ENCODE results near the gene HTR3D. TPM values are rescaled to one million over a fixed set of nuclear protein-coding genes. Genes with fewer than 3 reads are reported as not detected.
"Not testable (repeated sequence)": the region's sequence is repeated elsewhere in the genome, so short reads cannot be mapped to it uniquely, and the experiment has no call there.

HTR3D gene
- total and polyA plus RNA-seq, 2 donors from 2014 or later, result not detected

DNA sequence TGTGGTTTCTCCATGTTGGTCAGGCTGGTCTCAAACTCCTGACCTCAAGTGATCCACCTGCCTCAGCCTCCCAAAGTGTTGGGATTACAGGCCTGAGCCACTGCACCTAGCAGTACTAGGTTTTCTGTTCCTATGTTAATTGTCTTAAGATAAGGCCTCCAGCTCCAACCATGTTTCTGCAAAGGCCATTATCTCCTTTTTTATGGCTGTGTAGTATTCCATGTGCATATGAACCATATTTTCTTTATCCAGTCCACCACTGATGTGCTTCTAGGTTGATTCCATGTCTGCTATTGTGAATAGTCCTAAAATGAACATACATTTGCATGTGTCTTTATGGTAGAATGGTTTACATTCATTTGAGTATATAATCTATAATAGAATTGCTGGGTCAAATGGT is 31.1 kb downstream of the HTR3D start:
- TF ChIP-seq CTCF (IDR thresholded peaks at IDR 0.05; ENCODE audit: borderline replicate concordance, extremely low read depth, insufficient read depth), result no peak
- DNase-seq, result no peak
- no peaks in the 10 kb centered on the region for H3K36me3 ChIP-seq (ENCODE audit: control insufficient read depth in 2 of 3, insufficient read depth in 3 of 3, low read length in 3 of 3)
- intact Hi-C loops (cut with DNase I), result no loop called here
- H3K4me1 ChIP-seq (ENCODE audit: control insufficient read depth in 2 of 3, insufficient read depth in 2 of 3, low read depth in 1 of 3, low read length in 3 of 3), result no peaks in the 10 kb centered on the region
- no peak for FAIRE-seq
- no peak overlapping the region for H3K9ac ChIP-seq (ENCODE audit: low read length in 3 of 3)
- no peaks in the 10 kb centered on the region for H3K9me3 ChIP-seq (ENCODE audit: control insufficient read depth in 2 of 3, insufficient read depth in 1 of 3, low read length in 3 of 3)
- H3K27ac ChIP-seq (ENCODE audit: low read depth in 2 of 2, low read length in 2 of 2), result no peak overlapping the region
- H3K27me3 ChIP-seq (ENCODE audit: control insufficient read depth, insufficient read depth, low read length), result no peaks in the 10 kb centered on the region
- H3K4me3 ChIP-seq (ENCODE audit: low read length in 3 of 3), result no peak overlapping the region

GRCh38 chr3:184066211-184066610 is 34.7 kb downstream of the HTR3D start:
- Histone ChIP-seq H3K4me3 (ENCODE audit: low read length in 3 of 3) (no peak overlapping the region), H3K9me3 (ENCODE audit: control insufficient read depth in 2 of 3, insufficient read depth in 1 of 3, low read length in 3 of 3) (no peaks in the 10 kb centered on the region), H3K36me3 (ENCODE audit: control insufficient read depth in 2 of 3, insufficient read depth in 3 of 3, low read length in 3 of 3) (no peaks in the 10 kb centered on the region), H3K4me1 (ENCODE audit: control insufficient read depth in 2 of 3, insufficient read depth in 2 of 3, low read depth in 1 of 3, low read length in 3 of 3) (no peaks in the 10 kb centered on the region), H3K27ac (ENCODE audit: low read depth in 2 of 2, low read length in 2 of 2) (no peak overlapping the region), H3K9ac (ENCODE audit: low read length in 3 of 3) (no peak overlapping the region), H3K27me3 (ENCODE audit: control insufficient read depth, insufficient read depth, low read length) (no peaks in the 10 kb centered on the region)
- no peak for DNase-seq
- no peak for TF ChIP-seq CTCF (IDR thresholded peaks at IDR 0.05; ENCODE audit: borderline replicate concordance, extremely low read depth, insufficient read depth)
- intact Hi-C loops (cut with DNase I), result no loop called here
- no peak for FAIRE-seq

DNA sequence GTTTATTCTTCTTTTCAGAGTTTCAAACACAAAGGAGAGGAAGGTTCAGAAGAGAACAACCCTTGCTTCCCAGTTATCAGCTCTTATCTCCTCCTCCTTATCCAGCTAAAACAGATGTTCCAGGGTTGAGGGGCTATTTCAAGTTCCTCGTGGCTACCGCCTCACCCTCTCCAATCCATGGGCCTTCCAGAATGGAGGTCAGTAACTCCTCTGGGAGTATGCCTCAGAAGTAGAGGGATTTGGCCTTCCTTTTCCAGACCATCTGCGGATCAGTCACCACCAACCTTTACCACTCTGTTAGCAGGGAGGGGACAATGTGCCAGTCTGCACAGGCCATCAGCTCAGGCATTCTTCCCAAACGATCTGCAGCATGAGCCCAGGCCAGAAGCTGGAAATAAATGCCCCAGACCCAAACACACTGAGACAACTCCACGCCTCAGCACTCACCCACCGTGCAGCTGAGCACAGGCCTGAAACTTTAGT is 36.1 kb downstream of the HTR3D start:
- Histone ChIP-seq H3K4me3 (ENCODE audit: low read length in 3 of 3) (no peak overlapping the region), H3K27ac (ENCODE audit: low read depth in 2 of 2, low read length in 2 of 2) (no peak overlapping the region), H3K9me3 (ENCODE audit: control insufficient read depth in 2 of 3, insufficient read depth in 1 of 3, low read length in 3 of 3) (no peaks in the 10 kb centered on the region), H3K9ac (ENCODE audit: low read length in 3 of 3) (no peak overlapping the region), H3K27me3 (ENCODE audit: control insufficient read depth, insufficient read depth, low read length) (no peaks in the 10 kb centered on the region), H3K4me1 (ENCODE audit: control insufficient read depth in 2 of 3, insufficient read depth in 2 of 3, low read depth in 1 of 3, low read length in 3 of 3) (no peaks in the 10 kb centered on the region), H3K36me3 (ENCODE audit: control insufficient read depth in 2 of 3, insufficient read depth in 3 of 3, low read length in 3 of 3) (no peaks in the 10 kb centered on the region)
- FAIRE-seq, result no peak
- TF ChIP-seq CTCF (IDR thresholded peaks at IDR 0.05; ENCODE audit: borderline replicate concordance, extremely low read depth, insufficient read depth), result no peak
- intact Hi-C loops (cut with DNase I), result no loop called here
- DNase-seq, result no peak

DNA sequence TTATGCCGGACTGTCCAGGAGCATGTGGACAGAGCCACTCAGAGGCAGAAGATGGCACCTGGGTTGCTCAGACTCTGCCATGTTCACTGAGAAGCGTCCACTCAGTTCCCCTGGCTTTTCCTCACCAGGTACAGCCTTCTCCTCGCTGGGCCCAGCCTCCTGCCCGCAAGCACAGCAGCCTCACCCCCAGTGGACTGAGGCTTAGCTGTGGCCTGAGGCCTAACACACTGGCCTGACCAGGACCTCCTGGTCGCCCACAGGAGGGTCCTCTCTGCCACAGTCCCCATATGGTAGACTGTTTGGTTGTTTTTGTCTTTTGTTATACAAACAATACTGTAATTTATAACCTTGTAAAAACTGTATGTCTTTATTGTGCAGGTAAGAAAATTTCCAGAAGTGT is 36.8 kb downstream of the HTR3D start:
- Histone ChIP-seq H3K36me3 (ENCODE audit: control insufficient read depth in 2 of 3, insufficient read depth in 3 of 3, low read length in 3 of 3) (no peaks in the 10 kb centered on the region), H3K4me3 (ENCODE audit: low read length in 3 of 3) (no peak overlapping the region), H3K27me3 (ENCODE audit: control insufficient read depth, insufficient read depth, low read length) (no peaks in the 10 kb centered on the region), H3K9ac (ENCODE audit: low read length in 3 of 3) (no peak overlapping the region), H3K9me3 (ENCODE audit: control insufficient read depth in 2 of 3, insufficient read depth in 1 of 3, low read length in 3 of 3) (no peaks in the 10 kb centered on the region), H3K4me1 (ENCODE audit: control insufficient read depth in 2 of 3, insufficient read depth in 2 of 3, low read depth in 1 of 3, low read length in 3 of 3) (no peaks in the 10 kb centered on the region), H3K27ac (ENCODE audit: low read depth in 2 of 2, low read length in 2 of 2) (no peak overlapping the region)
- no peak for TF ChIP-seq CTCF (IDR thresholded peaks at IDR 0.05; ENCODE audit: borderline replicate concordance, extremely low read depth, insufficient read depth)
- intact Hi-C loops (cut with DNase I), result no loop called here
- DNase-seq (no peak), FAIRE-seq (no peak)

DNA sequence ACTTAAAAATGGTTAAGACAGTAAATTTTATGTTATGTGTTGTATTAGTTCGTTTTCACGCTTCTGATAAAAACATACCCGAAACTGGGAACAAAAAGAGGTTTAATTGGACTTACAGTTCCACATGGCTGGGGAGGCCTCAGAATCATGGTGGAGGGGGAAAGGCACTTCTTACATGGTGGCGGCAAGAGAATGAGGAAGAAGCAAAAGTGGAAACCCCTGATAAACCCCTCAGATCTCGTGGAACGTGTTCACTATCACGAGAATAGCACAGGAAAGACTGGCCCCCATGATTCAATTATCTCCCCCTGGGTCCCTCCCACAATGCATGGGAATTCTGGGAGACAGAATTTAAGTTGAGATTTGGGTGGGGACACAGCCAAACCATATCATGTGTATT is 39.6 kb downstream of the HTR3D start:
- H3K9me3 ChIP-seq (ENCODE audit: control insufficient read depth in 2 of 3, insufficient read depth in 1 of 3, low read length in 3 of 3); H3K9ac ChIP-seq (ENCODE audit: low read length in 3 of 3); H3K36me3 ChIP-seq (ENCODE audit: control insufficient read depth in 2 of 3, insufficient read depth in 3 of 3, low read length in 3 of 3); FAIRE-seq; H3K4me1 ChIP-seq (ENCODE audit: control insufficient read depth in 2 of 3, insufficient read depth in 2 of 3, low read depth in 1 of 3, low read length in 3 of 3); H3K27ac ChIP-seq (ENCODE audit: low read depth in 2 of 2, low read length in 2 of 2); H3K27me3 ChIP-seq (ENCODE audit: control insufficient read depth, insufficient read depth, low read length); intact Hi-C loops (cut with DNase I); H3K4me3 ChIP-seq (ENCODE audit: low read length in 3 of 3); DNase-seq: not testable (repeated sequence)
